Measurements from ENCODE around the gene AURKB.
"Not testable (repeated sequence)": the region's sequence is repeated elsewhere in the genome, so short reads cannot be mapped to it uniquely, and the experiment has no call there.

Gene AURKB

GRCh38 chr17:8224891-8225812 lies 14.8 kb upstream of the AURKB start:
- no peak for FAIRE-seq

DNA sequence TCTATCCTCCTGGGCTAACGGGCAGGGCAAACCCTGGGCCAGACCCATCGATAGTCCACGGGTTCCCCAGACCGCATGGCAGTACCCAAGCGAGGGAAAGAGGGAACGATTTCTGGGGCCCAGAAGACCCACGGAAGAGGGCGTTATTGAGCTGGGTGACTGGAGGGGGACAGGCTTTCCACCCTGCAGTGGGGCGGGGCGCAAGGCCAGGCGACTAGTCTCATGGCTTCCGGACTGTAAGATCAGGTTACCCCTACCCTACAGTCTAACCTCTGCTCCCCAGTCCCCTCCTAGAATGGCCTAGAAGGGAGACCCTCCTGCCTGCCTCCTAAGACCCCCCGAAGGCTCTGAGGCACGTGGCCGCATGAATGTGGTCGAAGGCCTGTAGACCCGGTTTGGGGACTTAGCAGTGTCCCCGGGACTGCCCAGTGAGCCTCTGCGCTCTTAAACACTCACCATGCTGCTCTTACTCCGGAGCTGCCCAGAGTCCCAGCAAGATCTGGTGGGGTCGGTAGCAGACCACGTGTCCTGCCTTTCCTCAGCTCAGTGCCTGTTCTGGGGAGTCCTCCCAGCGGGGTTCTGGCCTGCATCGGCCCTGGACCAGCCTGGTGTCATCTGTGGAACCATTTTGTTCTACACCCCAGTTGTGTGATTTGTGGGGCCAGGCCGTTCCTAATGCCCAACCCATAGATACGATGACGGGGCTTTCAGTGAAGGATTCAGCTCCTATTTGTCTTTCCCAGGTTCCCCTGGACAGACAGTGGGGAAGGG lies 13.2 kb upstream of the AURKB start:
- no peak for FAIRE-seq

DNA sequence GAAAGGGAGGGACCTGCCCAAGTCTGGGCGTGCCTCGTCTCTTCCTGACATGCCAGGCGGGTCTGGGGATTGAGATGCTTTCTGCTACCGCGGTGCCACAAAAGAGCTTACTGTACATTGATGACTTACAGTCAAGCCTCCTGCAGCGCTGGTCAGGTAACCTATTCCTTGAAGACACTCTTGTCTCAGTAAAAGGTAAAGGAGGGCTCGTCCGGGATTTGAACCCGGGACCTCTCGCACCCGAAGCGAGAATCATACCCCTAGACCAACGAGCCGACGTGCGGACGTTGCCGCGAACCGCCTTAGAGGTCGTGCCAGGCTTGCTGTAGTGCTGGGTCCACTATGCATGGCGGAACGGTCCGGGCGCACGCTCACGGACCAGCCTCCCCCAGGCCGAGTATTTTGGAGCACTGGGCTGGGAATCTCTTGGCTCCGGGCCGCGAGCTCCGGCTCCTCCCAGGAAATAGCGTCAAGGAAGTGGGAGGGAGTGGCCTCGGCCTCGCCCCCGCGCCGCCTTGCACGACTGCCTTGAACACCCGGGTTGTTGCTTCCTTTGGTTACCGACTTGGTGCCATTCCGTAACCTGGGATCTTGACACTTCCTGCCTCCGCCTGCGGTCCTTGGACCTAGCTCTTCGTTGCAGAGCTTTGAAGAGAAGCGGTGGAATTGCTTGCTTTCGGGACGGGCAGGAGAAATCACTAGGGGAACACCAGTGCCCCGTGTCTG lies 12.4 kb upstream of the AURKB start:
- peak; percentile 91 for FAIRE-seq

- FAIRE-seq = no peak
Measured at GRCh38 chr17:8222380-8222629, 11.9 kb upstream of the AURKB start.

GRCh38 chr17:8221663-8222379 lies 11.4 kb upstream of the AURKB start:
- no peak for FAIRE-seq

- peak; percentile 23 for FAIRE-seq
Measured at GRCh38 chr17:8220783-8221662, 10.6 kb upstream of the AURKB start.

- FAIRE-seq = not testable (repeated sequence)
Measured at GRCh38 chr17:8214000-8214399, 3.6 kb upstream of the AURKB start.

GRCh38 chr17:8212312-8213180 lies 2.2 kb upstream of the AURKB start:
- FAIRE-seq = no peak

DNA sequence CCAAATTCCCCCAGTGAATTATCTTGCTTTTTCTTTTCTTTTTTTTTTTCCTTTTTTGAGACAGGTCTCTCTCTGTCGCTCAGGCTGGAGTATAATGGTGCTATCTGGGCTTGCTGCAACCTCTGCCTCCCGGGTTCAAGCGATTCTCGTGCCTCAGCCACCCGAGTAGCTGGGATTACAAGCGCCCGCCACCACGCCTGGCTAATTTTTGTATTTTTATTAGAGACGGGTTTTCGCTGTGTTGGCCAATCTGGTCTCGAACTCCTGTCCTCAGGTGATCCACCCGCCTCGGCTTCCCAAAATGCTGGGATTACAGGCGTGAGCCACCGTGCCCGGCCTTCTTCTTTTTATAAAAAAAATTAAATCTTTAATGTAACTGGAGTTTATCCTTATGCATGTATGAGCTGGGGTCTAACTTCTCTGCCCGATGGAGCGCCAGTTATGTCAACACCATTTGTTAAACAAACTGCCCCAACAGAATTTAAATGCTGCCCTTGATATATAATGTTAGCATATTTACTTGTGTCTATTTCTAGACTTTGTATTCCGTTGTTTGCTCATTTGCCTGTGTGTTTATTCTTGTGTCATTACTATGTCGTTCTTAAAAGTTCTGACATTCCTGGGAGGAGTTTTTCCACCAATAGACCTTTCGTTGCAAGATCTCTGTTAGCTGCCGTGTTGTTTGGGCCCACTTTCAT lies 535 bp upstream of the AURKB start:
- FAIRE-seq = no peak

DNA sequence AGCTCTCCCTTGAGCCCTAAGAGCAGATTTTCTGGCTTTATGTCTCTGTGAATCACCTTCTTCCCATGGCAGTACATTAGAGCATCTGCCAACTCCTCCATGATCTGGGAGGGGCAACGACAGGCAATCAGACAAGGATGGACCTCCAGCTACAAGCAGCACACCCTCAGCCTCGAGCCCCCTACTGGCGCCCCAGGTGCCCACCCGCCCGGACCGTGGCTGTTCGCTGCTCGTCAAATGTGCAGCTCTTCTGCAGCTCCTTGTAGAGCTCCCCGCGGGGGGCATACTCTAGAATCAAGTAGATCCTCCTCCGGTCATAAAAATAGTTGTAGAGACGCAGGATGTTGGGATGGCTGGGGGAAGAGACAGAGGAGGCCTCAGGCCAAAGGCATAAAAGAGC lies 3.8 kb downstream of the AURKB start:
- no peak for FAIRE-seq

- FAIRE-seq = no peak
Measured at GRCh38 chr17:8204761-8205555, 5.4 kb downstream of the AURKB start.

- FAIRE-seq = peak; percentile 79
Measured at GRCh38 chr17:8192070-8192815, 18.1 kb downstream of the AURKB start.

GRCh38 chr17:8190506-8190905 lies 19.9 kb downstream of the AURKB start:
- FAIRE-seq = no peak

- FAIRE-seq = peak; percentile 96
Measured at GRCh38 chr17:8189711-8190477, 20.5 kb downstream of the AURKB start, which contains the start of gene BORCS6. Gene BORCS6 (minus strand): TSS chr17:8190180. CDS start chr17:8190140, 40 bp downstream.

DNA sequence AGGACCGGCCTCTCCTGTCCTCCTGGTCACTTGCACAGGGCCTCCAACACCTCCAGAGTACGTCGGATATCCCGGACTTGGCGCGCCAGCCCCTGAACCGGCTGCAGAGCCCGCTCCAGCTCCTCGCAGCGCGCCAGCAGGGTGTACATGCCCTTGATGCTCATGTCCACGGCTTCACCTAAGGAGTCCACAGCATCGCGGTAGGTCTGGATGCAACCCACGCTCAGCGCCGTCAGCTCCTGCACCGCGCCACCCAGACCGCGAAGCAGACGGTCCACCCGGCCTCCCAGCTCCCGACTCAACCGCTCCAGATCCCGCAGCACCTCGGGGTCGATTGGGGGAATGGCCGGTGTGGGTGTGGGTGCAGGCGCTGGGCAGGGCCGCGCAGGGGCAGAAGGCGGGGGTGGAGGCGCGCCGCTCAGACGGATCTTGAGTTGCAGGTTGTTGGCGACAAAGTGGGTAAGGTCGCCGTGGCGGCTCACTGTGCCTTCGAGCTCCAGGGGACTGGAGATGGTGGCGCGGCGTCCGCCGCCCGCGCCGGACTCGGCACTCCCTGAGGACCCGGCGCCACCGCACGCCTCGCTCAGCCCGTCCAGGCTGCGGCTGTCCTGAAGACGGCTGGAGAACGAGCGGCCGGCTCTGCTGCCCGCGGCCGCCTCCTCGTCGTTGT lies 21.2 kb downstream of the AURKB start:
- no peak for FAIRE-seq

- FAIRE-seq = no peak
Measured at GRCh38 chr17:8188263-8188839, 22.0 kb downstream of the AURKB start.

Data from G401.6 (cell line).